Activated naive CD8-positive, alpha-beta T cell treated with anti-CD3 and anti-CD28 coated beads, Interleukin-2, amount 10 ng/mL, durations not matched to agents 7 days and 5 days (primary cell): ENCODE data around the gene YAF2. TPM values are rescaled to one million over a fixed set of nuclear protein-coding genes. Genes with fewer than 3 reads are reported as not detected.

ENCODE experiments used
- ATAC-seq: fragments of 150-1000 bp; cut with Tn5 transposase; one replicate; pipeline ENCODE4 v1.10.0; 2021; ENCODE audit warnings: low read depth, moderate library complexity
- POLR2A ChIA-PET: fragments of 350-600 bp; sonication (Branson Sonifier 250); formaldehyde crosslinking; loops from one replicate; lab custom pipeline; 2021; ENCODE audit warnings: antibody characterized with exemption; lab: Charles Lee
- DNase-seq: peaks from one replicate; pipeline ENCODE4 v3.0.0; 2021
- H3K27ac Mint-ChIP-seq: one replicate; pipeline ENCODE4 v1.8.0; 2022; ENCODE audit warnings: mild to moderate bottlenecking, mixed read lengths
- H3K27me3 Mint-ChIP-seq: one replicate; pipeline ENCODE4 v1.8.0; 2022; ENCODE audit warnings: mild to moderate bottlenecking, moderate library complexity, mixed read lengths
- H3K36me3 Mint-ChIP-seq: one replicate; pipeline ENCODE4 v1.8.0; 2021; ENCODE audit warnings: mild to moderate bottlenecking, mixed read lengths
- H3K4me1 Mint-ChIP-seq: one replicate; pipeline ENCODE4 v1.8.0; 2021; ENCODE audit warnings: mixed read lengths
- H3K4me3 Mint-ChIP-seq: one replicate; pipeline ENCODE4 v1.8.0; 2022; ENCODE audit warnings: mild to moderate bottlenecking, moderate library complexity, mixed read lengths
- H3K9me3 Mint-ChIP-seq: one replicate; pipeline ENCODE4 v1.8.0; 2021; ENCODE audit warnings: mixed read lengths
- total RNA-seq, 2 experiments: library from RNA; stranded (reverse); gene quantifications; one replicate each; pipeline ENCODE4 v1.2.3, GENCODE V29; 2021

YAF2 gene
- total RNA-seq, 2 experiments from 2014 or later, result 33.7 to 40.6 TPM

GRCh38 chr12:42119085-42119633 is 118.9 kb downstream of the YAF2 start:
- ATAC-seq, result no peak
- H3K4me3 Mint-ChIP-seq, result no peak overlapping the region
- H3K4me1 Mint-ChIP-seq, result peaks cover 5% of the 10 kb centered on the region
- H3K36me3 Mint-ChIP-seq, result peaks cover 33% of the 10 kb centered on the region
- H3K27me3 Mint-ChIP-seq, result no peaks in the 10 kb centered on the region
- no peak for DNase-seq
- peaks cover 5% of the 10 kb centered on the region for H3K9me3 Mint-ChIP-seq
- no peak overlapping the region for H3K27ac Mint-ChIP-seq
- POLR2A ChIA-PET, result no interaction called here

GRCh38 chr12:42118136-42118879 is 119.7 kb downstream of the YAF2 start:
- peaks cover 9% of the 10 kb centered on the region for H3K9me3 Mint-ChIP-seq
- H3K27me3 Mint-ChIP-seq, result no peaks in the 10 kb centered on the region
- DNase-seq (no peak), ATAC-seq (no peak)
- peaks cover 5% of the 10 kb centered on the region for H3K4me1 Mint-ChIP-seq
- peaks cover 40% of the 10 kb centered on the region for H3K36me3 Mint-ChIP-seq
- no peak overlapping the region for H3K27ac Mint-ChIP-seq
- POLR2A ChIA-PET, result no interaction called here
- no peak overlapping the region for H3K4me3 Mint-ChIP-seq

- ATAC-seq (no peak), DNase-seq (no peak)
- Mint-ChIP-seq H3K36me3 (peaks cover 34% of the 10 kb centered on the region), H3K4me1 (no peaks in the 10 kb centered on the region), H3K27me3 (no peaks in the 10 kb centered on the region), H3K4me3 (no peak overlapping the region), H3K27ac (no peak overlapping the region), H3K9me3 (peaks cover 3% of the 10 kb centered on the region)
- POLR2A ChIA-PET, result no interaction called here
Observed at GRCh38 chr12:42109031-42109430, 129.0 kb downstream of the YAF2 start.

Other genes starting within 250 kb of the YAF2 start
- 1 to 10 TPM; 9.0 TPM for gene GXYLT1, start 93.4 kb downstream of the YAF2 start, total RNA-seq
- 10 to 100 TPM; 47.8 to 53.8 TPM for gene ZCRB1, start 87.8 kb upstream of the YAF2 start, total RNA-seq
- 10 to 100 TPM; 86.3 to 91.4 TPM for gene PPHLN1, start 87.9 kb upstream of the YAF2 start, total RNA-seq